Endothelial cell of umbilical vein (primary cell): ENCODE data around the gene GTF3C1. TPM values are rescaled to one million over a fixed set of nuclear protein-coding genes. Genes with fewer than 3 reads are reported as not detected.

Experiments
- BruUV-seq: library from RNA; stranded (reverse); fragments of 400-500 nt; replicated peaks from 2 replicates; lab custom pipeline; 2021; lab: Mats Ljungman, UMichigan
- CTCF ChIA-PET: fragments of 300-600, 350-600 bp; sonication (Branson Sonifier 250); formaldehyde crosslinking; loops from one replicate; lab custom pipeline; 2021; ENCODE audit warnings: antibody characterized with exemption, inconsistent platforms; lab: Charles Lee
- POLR2A ChIA-PET: fragments of 300-600, 350-600 bp; sonication (Branson Sonifier 250); formaldehyde crosslinking; loops from one replicate; lab custom pipeline; 2021; ENCODE audit warnings: antibody characterized with exemption, inconsistent platforms; lab: Charles Lee
- DNase-seq: peaks from one replicate; pipeline ENCODE4 v3.0.0-alpha.2; 2011; ENCODE audit warnings: low read depth, low spot score
- FAIRE-seq: peaks from 2 replicates; lab custom pipeline; 2011; peaks lifted over from hg19 to GRCh38; lab: Jason Lieb, UNC
- H2AFZ ChIP-seq: 2 replicates; pipeline ENCODE4 v1.6.0; 2012; ENCODE audit warnings: low read depth, low read length, control low read depth, inconsistent platforms
- H3K27ac ChIP-seq: 2 replicates; pipeline ENCODE4 v1.5.1; 2011; ENCODE audit warnings: low read depth, mild to moderate bottlenecking, control low read depth, low read length, moderate library complexity; ENCODE audit not compliant: insufficient read depth
- H3K27me3 ChIP-seq, 2 experiments: 2 replicates each; pipeline versions ENCODE4 v1.6.0 to v1.6.1; 2011; ENCODE audit warnings: low read length in 2 of 2, mixed read lengths in 1 of 2; ENCODE audit not compliant: control insufficient read depth in 2 of 2, insufficient read depth in 2 of 2
- H3K36me3 ChIP-seq, 2 experiments: 2 replicates in 1 of 2; 3 replicates in 1 of 2; pipeline ENCODE4 v1.5.1; 2011; ENCODE audit warnings: low read length in 2 of 2, mild to moderate bottlenecking in 1 of 2, moderate library complexity in 1 of 2; ENCODE audit not compliant: control insufficient read depth in 2 of 2, insufficient read depth in 2 of 2; ENCODE audit errors: extremely low read depth in 1 of 2
- H3K4me1 ChIP-seq: 3 replicates; pipeline ENCODE4 v1.5.1; 2011; ENCODE audit warnings: mild to moderate bottlenecking, low read length; ENCODE audit not compliant: control insufficient read depth, insufficient read depth; ENCODE audit errors: extremely low read depth
- H3K4me2 ChIP-seq: 2 replicates; pipeline ENCODE4 v1.6.1; 2011; ENCODE audit warnings: low read length, control low read depth, mixed read lengths; ENCODE audit not compliant: insufficient read depth
- H3K4me3 ChIP-seq, 3 experiments: fragments of 200-600 bp in 1 of 3; sonication (generic), shearing (Covaris generic) in 1 of 3; replicated peaks in 1 of 3; 2 replicates each; pipeline ENCODE4 v1.5.1; 2011 to 2016; ENCODE audit warnings: control low read depth in 3 of 3, low read length in 3 of 3, mild to moderate bottlenecking in 2 of 3, inconsistent platforms in 1 of 3, low read depth in 1 of 3, moderate library complexity in 1 of 3; ENCODE audit not compliant: insufficient read depth in 1 of 3
- H3K79me2 ChIP-seq: 2 replicates; pipeline ENCODE4 v1.6.0; 2012; ENCODE audit warnings: low read length, inconsistent platforms; ENCODE audit not compliant: control insufficient read depth, insufficient read depth
- H3K9ac ChIP-seq: replicated peaks from 2 replicates; pipeline ENCODE3; 2011; ENCODE audit warnings: low read length, control low read depth; ENCODE audit not compliant: insufficient read depth; ENCODE audit errors: extremely low read depth
- H3K9me1 ChIP-seq: replicated peaks from 3 replicates; pipeline ENCODE4 v1.6.0; 2011; ENCODE audit warnings: mild to moderate bottlenecking, low read length; ENCODE audit not compliant: control insufficient read depth, insufficient read depth; ENCODE audit errors: extremely low read depth
- H3K9me3 ChIP-seq: replicated peaks from 2 replicates; pipeline ENCODE4 v1.5.1; 2012; ENCODE audit warnings: low read length, inconsistent platforms; ENCODE audit not compliant: control insufficient read depth, insufficient read depth
- H4K20me1 ChIP-seq: replicated peaks from 2 replicates; pipeline ENCODE3; 2011; ENCODE audit warnings: mild to moderate bottlenecking, low read length; ENCODE audit not compliant: control insufficient read depth, insufficient read depth; ENCODE audit errors: extremely low read depth
- EZH2 ChIP-seq: IDR thresholded peaks from 2 replicates; pipeline ENCODE4 v1.6.1; 2012; ENCODE audit warnings: borderline replicate concordance, low read depth, mild to moderate bottlenecking, moderate library complexity, low read length, inconsistent platforms; ENCODE audit not compliant: severe bottlenecking
- FOS ChIP-seq: IDR thresholded peaks from 2 replicates; pipeline ENCODE4 v1.6.1; 2011; ENCODE audit warnings: mild to moderate bottlenecking, low read length, moderate library complexity, borderline replicate concordance; ENCODE audit not compliant: insufficient read depth
- GATA2 ChIP-seq: IDR thresholded peaks from 2 replicates; pipeline ENCODE4 v1.7.0; 2011; ENCODE audit warnings: low read depth, mild to moderate bottlenecking, moderate library complexity, mixed read lengths, low read length; ENCODE audit not compliant: insufficient read length, insufficient read depth
- JUN ChIP-seq: IDR thresholded peaks from 2 replicates; pipeline ENCODE4 v1.6.1; 2011; ENCODE audit warnings: borderline replicate concordance, low read depth; ENCODE audit not compliant: insufficient read length, insufficient read depth
- MYC ChIP-seq: IDR thresholded peaks from one replicate; pipeline ENCODE4 v1.6.1; 2011; ENCODE audit warnings: mild to moderate bottlenecking, low read depth, low read length
- POLR2A ChIP-seq: IDR thresholded peaks from 2 replicates; pipeline ENCODE4 v1.6.1; 2012; ENCODE audit warnings: low read depth, mild to moderate bottlenecking, control low read depth, low read length
- POLR2AphosphoS5 ChIP-seq: IDR thresholded peaks from 2 replicates; pipeline ENCODE4 v1.6.1; 2012; ENCODE audit warnings: low read depth, mild to moderate bottlenecking, control low read depth, low read length, moderate library complexity; ENCODE audit not compliant: insufficient read depth
- dilution Hi-C: fragments of 300-500 bp; cut with MboI; formaldehyde crosslinking; loops from one replicate; pipeline ENCODE4 v1.15.0; 2019; ENCODE audit warnings: low sequenced_read_pairs; ENCODE audit not compliant: extremely low pct_ligation_motif_present
- intact Hi-C: fragments of 100-400 bp; cut with micrococcal nuclease; formaldehyde crosslinking; loops from one replicate; pipeline ENCODE4 v1.10.0; 2022
- polyA plus RNA-seq, 4 experiments: library from polyadenylated mRNA; depleted of rRNA in 3 of 4; stranded (reverse) in 3 of 4; unstranded in 1 of 4; fragments of >200 nt; gene quantifications; 2 replicates each; pipeline versions ENCODE4 v1.2.1 to v1.2.3, GENCODE V29; 2011 to 2012; ENCODE audit warnings: missing spikeins in 1 of 4
- total RNA-seq: library from RNA; stranded (reverse); gene quantifications from 2 replicates; pipeline ENCODE4 v1.2.3, GENCODE V29; 2021
- TF ChIP-seq, protein P1 (sequence below): IDR thresholded peaks from 2 replicates; pipeline ENCODE4 v1.6.1; 2011; ENCODE audit not compliant: insufficient read depth, insufficient read length

GTF3C1 gene
- total and polyA plus RNA-seq, 2 donors (not counting 3 experiments of a cell fraction or from before 2014, with no cell fraction given): 58.1 to 86.1 TPM

DNA sequence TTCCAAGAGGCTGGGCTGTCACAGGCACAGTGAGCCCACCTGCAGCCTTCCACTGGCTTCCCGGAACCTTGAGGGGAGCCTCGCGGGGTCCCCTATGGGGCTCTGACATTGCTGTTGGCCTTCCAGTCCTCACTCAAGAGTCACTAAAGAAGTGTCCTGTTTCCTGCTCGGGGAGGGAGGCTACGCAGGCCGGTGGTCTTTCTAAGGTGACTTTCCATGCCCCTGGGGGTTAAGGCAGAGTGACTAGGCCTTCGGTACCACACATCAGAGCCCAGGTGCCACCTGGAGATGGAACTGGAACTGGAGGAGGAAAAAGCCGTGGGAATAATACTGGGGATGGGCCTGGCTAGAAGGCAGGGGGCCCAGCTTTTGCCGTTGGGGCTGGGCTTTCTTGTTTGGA is 75.7 kb downstream of the GTF3C1 start:
- H3K4me1 ChIP-seq: peaks cover 36% of the 10 kb centered on the region
- BruUV-seq: no TSS peak
- no peaks in the 10 kb centered on the region for H3K27me3 ChIP-seq
- H2AFZ ChIP-seq: no peak overlapping the region
- no peak for FAIRE-seq
- dilution Hi-C loops (no loop called here), intact Hi-C loops (no loop called here)
- H3K4me2 ChIP-seq: no peak overlapping the region
- H3K27ac ChIP-seq: no peak overlapping the region
- CTCF ChIA-PET: no interaction called here
- DNase-seq: no peak
- TF ChIP-seq, protein P1, sequence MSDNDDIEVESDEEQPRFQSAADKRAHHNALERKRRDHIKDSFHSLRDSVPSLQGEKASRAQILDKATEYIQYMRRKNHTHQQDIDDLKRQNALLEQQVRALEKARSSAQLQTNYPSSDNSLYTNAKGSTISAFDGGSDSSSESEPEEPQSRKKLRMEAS: no peak
- TF ChIP-seq EZH2 (no peak), POLR2AphosphoS5 (no peak), GATA2 (no peak), MYC (no peak), POLR2A (no peak), JUN (no peak)
- no peak overlapping the region for H3K9ac ChIP-seq
- H3K36me3 ChIP-seq: peaks cover 33 to 36% of the 10 kb centered on the region in 2 experiments
- H3K9me1 ChIP-seq: no peaks in the 10 kb centered on the region
- H3K4me3 ChIP-seq: no peak overlapping the region
- POLR2A ChIA-PET: no interaction called here
- no peaks in the 10 kb centered on the region for H4K20me1 ChIP-seq
- H3K9me3 ChIP-seq: no peaks in the 10 kb centered on the region
- no peaks in the 10 kb centered on the region for H3K79me2 ChIP-seq

DNA sequence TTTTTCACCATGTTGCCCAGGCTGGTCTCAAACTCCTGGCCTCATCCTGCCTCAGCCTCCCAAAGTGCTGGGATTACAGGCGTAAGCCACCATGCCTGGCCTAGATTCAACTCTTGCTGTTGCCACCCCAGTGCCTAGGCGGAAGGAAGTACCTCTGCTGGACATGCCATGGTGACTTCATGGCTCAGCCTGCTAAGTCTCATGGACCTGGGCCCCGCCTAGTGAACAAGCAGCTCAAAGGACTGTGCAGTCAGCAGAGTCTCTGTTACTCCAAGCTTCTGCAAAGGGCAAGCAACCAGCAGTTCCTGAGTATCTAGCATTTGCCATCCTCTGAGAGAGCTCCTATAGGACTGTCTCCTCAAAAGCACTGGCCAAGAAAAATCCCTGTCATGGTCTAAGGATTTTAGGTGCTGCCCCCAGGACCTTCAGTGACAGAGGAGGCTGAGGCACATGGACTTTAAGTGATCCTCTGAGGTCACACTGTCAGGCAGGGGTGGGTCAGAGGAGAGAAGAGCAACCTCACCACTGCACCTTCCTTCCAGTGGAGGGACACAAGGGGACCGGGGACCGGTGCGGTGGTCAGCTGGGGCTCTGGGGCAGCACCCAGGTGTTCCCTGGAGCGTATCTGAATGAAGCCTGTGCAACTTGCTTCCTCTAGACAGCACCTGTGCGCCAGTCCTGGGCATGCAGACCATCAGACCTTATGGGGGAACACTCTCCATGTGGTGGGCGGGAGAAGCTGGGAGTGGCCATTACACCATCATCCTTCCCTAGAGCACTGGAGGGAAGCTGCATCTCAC is 76.4 kb downstream of the GTF3C1 start:
- no peaks in the 10 kb centered on the region for H3K9me3 ChIP-seq
- no peaks in the 10 kb centered on the region for H3K9me1 ChIP-seq
- CTCF ChIA-PET: interaction anchor here (2.1 kb wide), 1 partner anchor 11 kb away, joined by 9 read pairs; no protein-coding TSS in a partner anchor
- no peak for FAIRE-seq
- no peaks in the 10 kb centered on the region for H3K79me2 ChIP-seq
- dilution Hi-C loops (no loop called here), intact Hi-C loops (no loop called here)
- H3K27ac ChIP-seq: no peak overlapping the region
- H3K36me3 ChIP-seq: peaks cover 31 to 38% of the 10 kb centered on the region in 2 experiments
- no TSS peak for BruUV-seq
- H4K20me1 ChIP-seq: no peaks in the 10 kb centered on the region
- H3K4me3 ChIP-seq: no peak overlapping the region
- DNase-seq: no peak
- peaks cover 36% of the 10 kb centered on the region for H3K4me1 ChIP-seq
- H3K9ac ChIP-seq: no peak overlapping the region
- POLR2A ChIA-PET: no interaction called here
- TF ChIP-seq GATA2: no peak
- no peak for TF ChIP-seq POLR2A
- TF ChIP-seq FOS: no peak
- TF ChIP-seq POLR2AphosphoS5: no peak
- no peak overlapping the region for H2AFZ ChIP-seq
- no peaks in the 10 kb centered on the region for H3K27me3 ChIP-seq
- no peak overlapping the region for H3K4me2 ChIP-seq
